NCI-H510A (cell line): Measurements from ENCODE around the gene INTS11.
"Not testable (repeated sequence)": the region's sequence is repeated elsewhere in the genome, so short reads cannot be mapped to it uniquely, and the experiment has no call there.

Experiments used
- DNase-seq: peaks from one replicate; lab custom pipeline; 2025; lab: John Stamatoyannopoulos, UW

The INTS11 gene

DNA sequence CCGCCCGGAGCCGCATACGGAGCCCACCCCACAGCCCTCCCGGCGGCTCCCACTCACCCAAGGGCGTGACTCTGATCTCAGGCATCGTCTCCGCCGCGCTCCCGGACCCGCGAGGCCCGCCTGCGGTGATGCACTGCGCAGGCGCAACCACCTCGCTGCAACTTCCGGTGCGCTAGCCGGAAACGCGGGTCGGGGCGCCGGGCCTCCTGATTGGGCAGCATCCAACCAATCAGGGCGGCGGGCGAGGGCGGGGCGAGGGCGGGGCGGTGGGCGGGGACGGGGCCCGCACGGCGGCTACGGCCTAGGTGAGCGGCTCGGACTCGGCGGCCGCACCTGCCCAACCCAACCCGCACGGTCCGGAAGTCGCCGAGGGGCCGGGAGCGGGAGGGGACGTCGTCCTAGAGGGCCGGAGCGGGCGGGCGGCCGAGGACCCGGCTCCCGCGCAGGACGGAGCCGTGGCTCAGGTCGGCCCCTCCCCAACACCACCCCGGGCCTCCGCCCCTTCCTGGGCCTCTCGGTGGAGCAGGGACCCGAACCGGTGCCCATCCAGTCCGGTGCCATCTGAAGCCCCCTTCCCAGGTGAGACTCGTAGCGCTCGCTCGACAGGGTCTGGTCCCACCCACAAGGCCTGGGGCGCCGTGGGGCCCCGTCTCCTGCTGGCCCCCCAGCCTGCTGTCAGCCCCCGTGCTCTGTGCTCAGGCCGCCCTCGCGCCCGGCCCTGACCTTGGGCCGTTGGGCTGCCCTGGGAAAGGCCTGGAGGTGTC lies at the start of gene INTS11, which contains the start of gene CPTP:
Gene INTS11, minus strand, starts transcription at position 137 of the 764 bp plus-strand sequence. Its CDS starts 52 bp downstream, at position 85.
Gene CPTP, plus strand, starts transcription at position 279 of the 764 bp plus-strand sequence. CDS start 2,109 bp downstream, outside the sequence.
- DNase-seq, result peak; percentile 98

DNA sequence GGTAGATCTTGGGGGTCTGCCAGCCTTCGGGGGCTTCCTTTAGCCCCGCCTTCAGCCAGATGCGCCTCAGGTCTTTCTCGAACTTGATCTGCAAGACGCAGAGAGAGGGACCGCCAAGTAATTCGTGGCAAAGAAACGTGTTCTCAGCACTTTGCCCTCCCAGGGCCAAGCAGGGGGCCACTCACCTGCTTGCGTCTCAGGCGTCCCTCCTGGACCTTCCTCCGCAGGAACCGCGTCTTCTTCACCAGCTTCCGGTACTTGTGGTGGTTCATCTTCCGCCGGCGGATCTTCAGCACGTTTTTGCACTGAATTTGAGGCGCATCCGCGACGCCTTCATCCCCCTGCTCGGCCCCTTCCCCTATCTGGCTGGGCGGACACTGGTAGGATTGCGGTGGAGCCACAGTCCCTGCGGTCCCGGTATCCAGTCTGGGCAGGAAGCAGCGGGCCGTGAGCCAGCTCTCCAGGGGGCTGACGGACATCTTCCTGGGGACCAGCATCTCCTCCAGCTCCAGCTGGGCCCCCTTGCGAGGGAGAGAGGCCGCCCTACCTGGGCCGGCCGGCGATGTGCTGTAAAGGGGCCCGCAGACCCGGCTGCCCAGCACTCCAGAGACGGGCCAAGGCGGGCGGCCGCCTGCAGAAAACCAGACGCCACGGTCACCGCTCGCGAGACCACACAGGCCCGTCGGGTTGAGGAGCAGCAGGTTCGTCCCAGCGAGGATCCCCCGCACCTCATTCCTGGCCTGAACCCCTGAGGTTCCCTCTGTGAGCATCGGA lies 49.5 kb upstream of the INTS11 start:
- DNase-seq, result no peak

DNA sequence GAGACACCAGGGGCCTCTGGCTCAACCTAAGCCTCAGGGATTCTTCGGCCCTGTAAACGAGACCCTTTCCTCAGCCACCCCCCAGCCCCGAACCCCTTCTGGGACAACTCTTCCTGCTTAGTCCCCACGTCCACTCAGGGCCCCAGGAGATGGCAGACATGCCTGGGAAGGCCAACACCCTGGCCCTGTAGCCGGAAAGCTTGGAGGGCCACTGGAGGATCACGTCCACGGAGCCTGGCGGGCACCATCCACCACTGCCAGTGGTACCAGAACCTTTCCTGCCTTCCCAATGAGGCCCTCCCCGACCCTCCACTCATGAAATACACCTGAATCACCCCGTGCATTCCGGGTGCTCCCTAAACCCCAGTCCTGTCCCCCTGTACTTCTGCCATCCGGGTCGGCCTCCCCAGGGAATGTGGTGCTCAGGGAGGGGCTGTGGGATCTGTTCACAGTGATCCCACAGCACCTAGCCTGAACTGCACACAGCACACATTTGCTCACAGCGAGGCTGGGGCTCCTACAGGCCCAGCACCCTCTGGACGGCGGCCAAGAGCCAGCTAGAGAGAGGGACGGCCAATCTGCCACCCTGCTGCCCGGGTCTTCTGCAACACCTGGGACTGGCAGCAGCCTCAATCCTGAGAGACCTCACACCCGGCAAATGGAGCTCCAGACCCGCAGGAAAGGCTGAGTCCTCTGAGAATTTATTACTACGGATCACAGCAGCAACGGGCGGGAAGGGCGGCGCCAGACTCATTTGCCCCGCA lies 48.8 kb upstream of the INTS11 start:
- no peak for DNase-seq

DNA sequence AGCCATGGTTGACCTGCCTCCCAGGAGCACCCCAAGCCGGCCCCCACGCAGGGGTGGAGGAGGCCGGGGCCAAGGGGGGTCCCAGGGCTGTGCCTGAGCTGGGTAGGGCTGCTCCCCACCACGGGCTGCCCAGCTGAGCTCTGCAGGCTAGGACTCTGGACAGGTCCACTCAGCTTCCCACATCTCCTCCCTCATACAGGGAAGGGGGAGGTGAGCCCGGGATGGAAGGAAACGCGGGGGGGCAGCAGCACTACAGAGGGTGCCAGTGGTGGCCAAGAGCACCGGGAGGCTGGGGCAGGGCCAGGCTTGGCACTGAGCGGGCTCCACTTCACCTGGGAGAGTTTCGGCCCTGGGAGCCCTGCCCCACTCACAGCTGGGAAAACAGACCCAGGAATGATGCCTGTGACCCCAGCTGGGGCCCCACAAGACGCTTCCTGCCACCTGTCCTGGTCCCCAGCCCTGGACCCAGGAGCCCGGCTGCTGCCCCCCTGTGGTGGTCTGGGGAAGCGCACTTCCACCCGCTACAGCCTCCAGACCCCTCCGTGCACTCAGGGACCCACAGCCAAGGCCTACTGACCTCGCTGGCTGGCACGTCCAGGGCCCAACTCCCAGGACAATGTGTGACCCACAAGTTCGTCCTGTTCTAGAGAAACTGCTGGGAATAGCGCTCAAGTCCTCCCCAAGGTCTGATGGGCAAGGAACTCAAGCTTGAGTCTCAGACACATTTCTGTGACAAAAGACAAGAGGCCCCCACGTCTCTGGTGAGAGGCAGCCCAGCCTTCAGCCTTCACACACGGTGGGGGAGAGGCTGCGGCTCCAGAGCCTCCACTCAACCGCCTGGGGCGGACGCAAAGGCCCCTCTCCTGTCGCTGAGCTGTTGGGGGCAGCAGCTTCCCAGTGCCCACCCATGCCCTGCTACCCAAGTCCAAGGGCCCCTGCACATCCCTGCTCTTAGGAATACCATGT lies 47.6 kb upstream of the INTS11 start:
- peak; percentile 82 for DNase-seq

DNA sequence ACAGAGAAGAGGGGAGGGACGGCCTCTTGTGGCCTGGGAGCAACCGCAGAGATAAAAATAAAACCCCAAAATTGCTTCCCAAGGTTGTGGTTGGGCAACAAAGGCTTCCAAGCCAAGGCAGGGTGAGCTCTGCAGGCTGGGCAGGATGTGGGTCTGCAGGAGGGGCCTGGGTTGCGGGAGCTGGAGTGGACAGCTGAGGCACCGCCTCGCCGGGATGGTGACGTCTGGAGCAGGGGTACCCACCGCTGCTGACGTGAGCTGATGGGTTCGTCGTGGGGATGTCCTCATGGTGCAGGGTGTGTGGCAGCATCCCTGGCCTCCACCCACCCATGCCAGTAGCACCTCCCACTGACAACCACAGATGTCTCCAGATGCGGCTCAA lies 46.9 kb upstream of the INTS11 start:
- no peak for DNase-seq

DNA sequence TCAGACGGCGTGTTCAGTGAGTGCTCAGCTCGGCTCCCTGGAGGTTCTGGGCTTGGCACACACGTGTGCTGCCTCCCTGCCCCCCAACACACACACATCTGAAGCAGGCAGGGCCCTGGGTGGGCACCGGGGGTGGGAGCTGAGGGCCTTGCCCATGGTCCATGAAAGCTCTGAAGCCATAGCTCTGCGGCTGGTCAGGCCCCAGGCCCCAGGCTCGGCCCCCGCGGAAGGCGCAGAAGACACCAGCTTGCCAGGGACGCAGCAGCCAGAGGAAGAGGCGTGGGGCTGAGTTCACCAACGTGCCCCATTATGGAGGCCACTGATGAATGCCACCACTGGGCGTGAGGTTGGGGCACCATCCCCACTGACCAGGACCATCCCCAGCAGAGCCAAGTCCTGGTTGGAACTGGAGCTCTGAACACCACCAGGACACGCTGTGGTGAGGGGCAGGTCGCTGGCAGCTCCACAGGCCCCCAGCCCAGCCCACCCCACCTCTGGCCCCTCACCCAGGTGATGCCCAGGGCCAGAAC lies 46.4 kb upstream of the INTS11 start:
- DNase-seq, result no peak

DNA sequence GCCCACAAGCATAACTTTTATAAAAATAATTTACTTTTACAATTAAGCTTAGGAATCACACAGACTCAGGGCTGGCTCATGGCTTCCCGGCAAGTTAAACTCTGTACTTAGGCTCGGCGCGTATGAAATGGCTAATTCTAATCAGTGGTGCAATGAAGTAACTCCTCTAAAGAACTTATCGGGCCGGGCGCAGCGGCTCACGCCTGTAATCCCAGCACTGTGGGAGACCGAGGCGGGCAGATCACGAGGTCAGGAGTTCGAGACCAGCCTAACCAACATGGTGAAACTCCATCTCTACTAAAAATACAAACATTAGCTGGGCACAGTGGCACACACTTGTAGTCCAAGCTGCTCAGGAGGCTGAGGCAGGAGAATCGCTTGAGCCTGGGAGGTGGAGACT lies 45.6 kb upstream of the INTS11 start:
- not testable (repeated sequence) for DNase-seq

DNA sequence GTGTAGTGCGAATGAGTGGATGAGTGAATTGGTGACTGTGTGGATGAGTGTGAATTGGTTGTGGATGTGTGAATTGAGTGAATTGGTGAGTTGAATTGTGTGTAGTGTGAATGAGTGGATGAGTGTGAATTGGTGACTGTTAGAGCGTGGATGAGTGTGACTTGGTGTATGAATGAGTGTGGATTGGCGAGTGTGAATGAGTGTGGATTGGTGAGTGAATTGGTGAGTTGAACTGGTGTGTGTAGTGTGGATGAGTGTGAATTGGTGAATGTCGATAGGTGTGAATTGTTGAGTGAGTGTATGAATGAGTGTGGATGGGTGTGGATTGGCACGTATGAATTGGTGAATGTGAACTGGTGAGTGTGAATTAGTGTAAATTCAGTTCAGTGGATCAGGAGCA lies 42.9 kb upstream of the INTS11 start:
- no peak for DNase-seq

DNA sequence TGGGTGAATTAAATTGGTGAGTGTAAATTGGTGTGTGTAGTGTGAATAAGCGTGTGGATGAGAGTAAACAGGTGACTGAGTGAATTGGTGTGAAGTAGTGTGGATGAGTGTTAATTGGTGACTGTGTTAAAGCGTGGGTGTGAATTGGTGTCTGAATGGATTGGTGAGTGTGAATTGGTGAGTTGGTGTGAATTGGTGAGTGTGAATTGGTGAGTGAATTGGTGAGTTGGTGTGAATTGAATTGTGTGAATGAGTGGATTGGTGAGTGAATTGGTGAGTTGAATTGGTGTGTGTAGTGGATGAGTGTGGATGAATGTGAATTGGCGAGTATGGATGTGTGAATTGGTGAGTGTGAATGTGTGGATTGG lies 42.2 kb upstream of the INTS11 start:
- DNase-seq, result no peak

DNA sequence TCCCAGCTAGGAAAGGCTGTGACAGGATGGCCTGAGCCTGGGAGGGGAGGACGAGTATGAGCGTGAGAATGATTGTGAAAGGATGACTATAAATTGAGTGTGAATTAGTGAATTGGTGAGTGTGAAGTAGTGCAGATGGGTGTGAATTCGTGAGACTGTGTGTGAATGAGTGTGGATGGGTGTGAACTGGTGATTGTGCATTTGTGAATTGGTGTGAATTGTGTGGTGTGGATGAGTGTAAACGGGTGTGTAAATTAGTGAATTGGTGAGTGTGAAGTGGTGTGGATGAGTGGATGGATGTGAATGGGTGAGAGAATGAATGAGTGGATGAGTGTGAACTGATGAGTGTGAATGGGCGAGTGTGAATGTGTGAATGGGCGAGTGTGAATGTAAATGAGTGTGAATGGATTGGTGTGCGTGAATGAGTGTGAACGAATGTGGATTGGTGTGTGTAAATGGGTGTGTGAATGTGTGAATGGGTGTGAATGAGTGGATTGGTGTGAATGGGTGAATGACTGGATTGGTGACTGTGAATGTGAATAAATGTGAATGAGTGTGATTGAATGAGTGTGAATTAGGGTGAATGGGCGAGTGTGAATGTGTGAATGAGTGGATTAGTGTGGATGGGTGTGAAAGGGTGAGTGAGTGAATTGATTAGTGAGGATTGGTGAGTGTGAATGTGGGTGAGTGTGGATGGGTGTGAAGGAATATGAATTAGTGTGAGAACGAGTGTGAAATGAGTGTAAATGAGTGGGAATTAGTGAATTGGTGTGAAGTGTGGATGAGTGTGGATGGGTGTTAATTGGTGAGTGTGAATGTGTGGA lies 41.6 kb upstream of the INTS11 start:
- DNase-seq, result no peak

DNA sequence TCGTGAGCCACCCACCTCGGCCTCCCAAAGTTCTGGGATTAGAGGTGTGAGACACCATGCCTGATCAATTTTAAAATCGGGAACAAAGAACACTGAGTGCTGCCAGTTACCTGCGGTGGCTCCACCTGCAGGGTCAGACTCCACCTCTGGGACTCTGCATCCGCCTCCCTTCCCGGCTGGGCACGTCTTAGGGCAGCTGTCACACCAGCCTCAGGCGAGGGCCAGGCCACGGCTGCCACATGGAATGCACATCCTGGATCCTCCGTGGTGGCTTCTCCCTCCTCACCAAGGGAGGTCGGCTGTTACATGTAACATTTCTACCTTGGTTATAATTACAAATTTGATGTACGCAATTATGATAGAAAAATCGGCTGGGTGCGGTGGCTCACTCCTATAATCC lies 39.8 kb upstream of the INTS11 start:
- no peak for DNase-seq

DNA sequence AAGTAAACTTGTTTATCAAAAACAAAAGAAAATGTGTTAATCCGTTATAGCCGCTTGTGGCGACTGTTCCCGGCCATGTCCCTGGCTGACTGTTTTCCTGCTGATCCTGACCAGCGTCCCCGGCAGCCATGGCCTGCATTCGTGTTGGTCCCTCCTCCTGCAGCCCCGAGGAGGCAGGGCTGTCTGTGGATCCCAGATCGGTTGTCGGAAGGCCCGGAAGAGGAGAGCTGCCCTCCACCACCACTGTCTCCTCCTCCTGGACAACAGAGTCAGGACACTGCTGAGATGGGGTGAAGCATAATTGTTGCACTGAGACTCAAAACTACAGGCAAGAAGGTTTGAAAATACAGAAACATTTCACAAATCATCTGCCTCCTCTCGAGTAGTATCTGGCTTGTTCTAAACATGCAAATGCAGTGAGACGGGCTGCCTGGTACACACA lies 37.5 kb upstream of the INTS11 start:
- peak; percentile 81 for DNase-seq

DNA sequence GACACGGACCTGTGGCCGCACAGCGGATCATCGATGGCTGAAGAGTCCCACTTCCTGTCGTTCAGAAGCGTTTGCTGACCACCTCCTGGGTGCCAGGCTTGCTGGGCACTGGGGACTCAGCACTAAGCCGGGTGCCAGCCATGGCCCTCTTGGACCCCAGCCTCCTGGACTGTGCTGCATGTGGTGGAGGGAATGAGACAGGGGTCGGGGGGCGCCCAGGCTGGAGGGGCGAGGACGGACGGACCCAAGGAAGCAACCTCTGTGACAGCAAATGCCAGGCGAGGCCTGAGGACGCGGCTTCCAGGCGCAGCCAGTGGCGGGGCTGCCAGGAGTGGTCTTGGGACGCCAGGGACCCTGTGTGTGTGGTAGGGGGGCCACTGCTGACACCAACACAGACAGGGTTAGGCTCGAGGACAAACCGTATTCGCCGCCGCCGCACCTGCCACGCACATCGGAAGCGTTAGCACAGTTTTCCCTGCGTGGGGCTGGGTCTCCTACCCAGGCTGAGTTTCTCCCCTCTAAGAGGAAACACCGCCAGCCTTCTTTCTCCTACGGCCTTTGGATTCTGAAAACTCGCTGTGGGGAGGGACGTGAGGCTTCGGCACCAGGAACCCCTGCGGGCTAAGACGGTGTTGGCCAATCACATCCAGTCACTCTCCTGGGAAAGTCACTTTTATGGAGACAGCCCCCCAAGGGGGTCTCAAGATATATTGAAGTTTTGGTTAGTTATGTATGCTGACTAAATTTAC lies 36.9 kb upstream of the INTS11 start:
- no peak for DNase-seq

DNA sequence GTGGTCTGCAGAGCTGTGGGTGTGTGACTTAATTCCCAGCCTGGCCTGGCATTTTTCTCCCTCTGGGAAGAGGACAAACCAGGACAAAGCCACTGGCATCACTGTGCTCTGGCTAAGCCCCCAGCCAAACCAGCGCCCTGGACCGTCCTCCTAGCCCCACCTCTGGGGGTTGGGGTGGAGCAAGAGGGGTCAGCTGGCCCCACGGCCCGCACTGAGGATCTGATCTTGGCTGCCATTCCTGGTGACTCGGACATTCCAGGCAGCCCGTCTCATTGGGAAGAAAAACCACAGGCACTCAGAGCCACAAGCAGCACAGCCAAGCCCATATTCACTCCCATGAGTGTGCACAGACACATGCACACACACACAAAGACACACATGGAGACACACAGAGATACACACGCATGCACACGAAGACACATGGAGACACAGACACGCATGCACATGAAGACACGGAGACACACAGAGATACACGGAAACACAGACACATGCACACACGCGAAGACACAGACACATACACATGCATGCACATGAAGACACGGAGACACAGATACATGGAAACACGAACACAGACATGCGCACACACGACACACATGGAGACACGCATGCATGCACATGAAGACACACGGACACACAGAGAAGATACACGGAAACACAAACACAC lies 36.2 kb upstream of the INTS11 start:
- no peak for DNase-seq

DNA sequence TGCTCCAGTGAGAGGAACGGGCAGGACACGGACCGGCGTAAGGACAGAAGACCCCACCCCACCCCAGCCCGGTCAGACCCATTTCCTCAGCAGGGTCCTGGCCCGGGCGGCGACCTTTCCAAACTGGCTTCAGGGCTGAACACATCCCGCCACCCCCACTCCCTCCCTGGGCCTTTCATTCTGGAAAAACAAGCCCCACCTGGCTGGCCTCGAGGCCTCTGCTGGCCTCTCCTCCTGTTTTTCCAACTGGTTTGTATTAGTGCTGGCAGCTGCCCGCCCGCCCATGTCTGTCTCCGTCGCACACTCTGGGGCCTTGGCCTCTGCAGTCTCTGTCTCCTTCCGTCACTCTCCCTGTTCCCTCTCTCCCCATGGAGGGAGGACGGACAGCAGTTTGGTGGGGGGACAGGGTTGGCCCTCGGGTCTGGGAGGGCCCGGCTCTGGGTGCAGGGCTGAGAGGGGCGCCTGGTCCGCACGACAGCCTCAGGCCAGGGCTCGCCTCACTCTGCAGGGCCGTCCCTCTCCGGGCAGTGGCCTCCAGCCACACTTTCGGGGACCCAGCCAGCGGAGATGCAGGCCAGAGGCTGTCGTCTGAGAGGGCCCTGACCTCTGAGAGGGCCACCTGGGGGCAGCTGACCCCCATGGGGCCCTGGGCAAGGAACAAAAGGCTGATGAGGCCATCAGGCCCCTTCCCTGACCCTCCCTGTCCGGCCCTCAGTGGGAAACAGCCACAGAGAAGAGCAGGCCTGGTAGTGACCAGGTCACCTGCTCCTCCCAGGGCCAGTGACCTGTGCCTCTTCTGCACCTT lies 35.4 kb upstream of the INTS11 start:
- no peak for DNase-seq

DNA sequence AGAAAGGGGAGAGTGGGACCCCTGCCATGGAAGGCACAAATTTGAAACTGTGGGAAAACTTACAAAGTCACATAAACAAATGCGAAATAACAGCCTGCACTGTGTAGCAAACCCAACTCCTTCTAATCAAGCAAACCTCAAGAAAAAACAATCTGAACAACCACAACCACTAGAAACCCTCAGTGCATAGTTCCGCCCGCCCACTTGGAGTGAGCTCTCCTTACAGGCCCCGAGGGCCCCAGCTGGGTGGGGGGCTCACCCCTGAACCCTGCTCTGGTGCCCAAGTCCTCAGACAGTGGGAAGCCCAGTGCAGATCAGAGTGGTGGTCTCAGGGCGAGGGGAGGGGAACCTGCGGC lies 34.8 kb upstream of the INTS11 start:
- no peak for DNase-seq

DNA sequence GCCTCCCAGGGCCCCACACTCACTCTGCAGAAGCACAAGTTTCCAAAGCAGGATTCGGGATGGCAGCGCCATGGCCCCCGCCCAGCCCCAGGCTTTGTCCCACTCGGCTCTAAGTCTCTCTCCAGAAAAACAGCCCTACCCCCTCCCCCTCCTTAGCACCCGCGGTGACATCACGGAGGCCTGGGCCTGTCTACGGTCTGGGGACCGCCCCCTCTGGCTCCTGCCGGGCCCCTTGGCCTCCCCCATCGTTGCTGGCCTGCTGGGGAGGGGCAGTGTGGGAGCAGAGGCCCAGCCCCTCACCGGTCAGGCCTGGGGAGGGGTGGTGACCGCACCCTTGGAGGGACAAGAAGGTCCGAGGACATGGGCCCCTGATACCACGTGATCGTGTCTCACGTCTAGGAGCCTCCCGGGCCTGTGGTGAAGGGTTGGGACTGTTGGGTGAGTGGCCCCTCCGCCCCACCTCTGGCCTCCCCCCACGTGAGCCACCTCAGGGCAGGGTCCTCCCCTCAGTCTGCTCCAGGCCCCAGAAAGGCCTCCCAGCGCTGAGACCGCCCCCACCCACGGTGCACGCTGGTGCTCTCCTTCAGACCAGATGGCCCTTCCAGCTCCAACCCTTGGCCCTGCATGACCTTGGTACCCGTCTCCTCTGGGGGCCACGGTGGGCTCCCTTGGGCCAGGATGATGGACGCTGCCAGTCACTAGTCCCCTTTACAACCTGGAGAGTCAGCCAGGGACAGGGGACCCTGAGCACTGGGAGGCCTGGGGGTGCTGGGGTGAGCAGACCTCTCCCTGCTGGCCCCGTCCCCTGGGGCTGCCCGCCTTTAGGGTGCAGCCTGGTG lies 34.2 kb upstream of the INTS11 start, which contains the start of gene MXRA8:
Gene MXRA8, minus strand, starts transcription at position 123 of the 839 bp plus-strand sequence. Its CDS starts 51 bp downstream, at position 72.
- no peak for DNase-seq
